KMS-11 (cell line): ENCODE data around the gene CACNA2D3.

Source experiments
- H2AFZ ChIP-seq: fragments of 200-600 bp; sonication (generic); 2 replicates; pipeline ENCODE4 v1.6.1; 2016; ENCODE audit warnings: antibody characterized with exemption, mixed run types, low read depth
- H3K27ac ChIP-seq: fragments of 200-600 bp; sonication (generic); 2 replicates; pipeline ENCODE4 v1.6.1; 2016; ENCODE audit warnings: mild to moderate bottlenecking, mixed run types
- H3K27me3 ChIP-seq: fragments of 200-600 bp; sonication (generic); 2 replicates; pipeline ENCODE4 v1.6.1; 2017; ENCODE audit warnings: mild to moderate bottlenecking, low read depth, mixed run types, moderate library complexity; ENCODE audit not compliant: insufficient read depth
- H3K36me3 ChIP-seq: fragments of 200-600 bp; sonication (generic); 2 replicates; pipeline ENCODE4 v1.6.1; 2017; ENCODE audit warnings: mild to moderate bottlenecking, mixed run types; ENCODE audit not compliant: insufficient read depth
- H3K4me1 ChIP-seq: fragments of 200-600 bp; sonication (generic); 2 replicates; pipeline ENCODE4 v1.6.1; 2016; ENCODE audit warnings: mild to moderate bottlenecking, low read depth, mixed run types; ENCODE audit not compliant: poor library complexity, severe bottlenecking
- H3K4me2 ChIP-seq: fragments of 200-600 bp; sonication (generic); 2 replicates; pipeline ENCODE4 v1.7.0; 2016; ENCODE audit warnings: mild to moderate bottlenecking, mixed run types
- H3K4me3 ChIP-seq: fragments of 200-600 bp; sonication (generic); IDR thresholded peaks from 2 replicates; pipeline ENCODE4 v1.6.1; 2017; ENCODE audit warnings: low read depth, low read length, mixed read lengths; ENCODE audit not compliant: insufficient read depth
- H3K79me2 ChIP-seq: fragments of 200-600 bp; sonication (generic); 2 replicates; pipeline ENCODE4 v1.6.1; 2016; ENCODE audit warnings: low read depth, mixed run types; ENCODE audit not compliant: insufficient read depth
- H3K9ac ChIP-seq: fragments of 200-600 bp; sonication (generic); 2 replicates; pipeline ENCODE4 v1.6.1; 2016; ENCODE audit warnings: mild to moderate bottlenecking, mixed run types
- H4K20me1 ChIP-seq: fragments of 200-600 bp; sonication (generic); 2 replicates; pipeline ENCODE4 v1.6.1; 2016; ENCODE audit warnings: mild to moderate bottlenecking, mixed run types; ENCODE audit not compliant: insufficient read depth
- CTCF ChIP-seq: fragments of 200-600 bp; sonication (generic); conservative IDR thresholded peaks from 2 replicates; pipeline ENCODE4 v1.6.1; 2017; ENCODE audit warnings: low read depth, mild to moderate bottlenecking, antibody characterized with exemption, low read length, moderate library complexity, mixed read lengths

Gene CACNA2D3

GRCh38 chr3:54619531-54619930 lies 497.2 kb downstream of the CACNA2D3 start:
- H3K4me2 ChIP-seq = no peak overlapping the region
- no peak overlapping the region for H3K9ac ChIP-seq
- no peaks in the 10 kb centered on the region for H3K36me3 ChIP-seq
- H2AFZ ChIP-seq = no peak overlapping the region
- no peak overlapping the region for H3K27ac ChIP-seq
- H3K4me3 ChIP-seq = no peak overlapping the region
- TF ChIP-seq CTCF = no peak
- H3K4me1 ChIP-seq = no peaks in the 10 kb centered on the region
- no peaks in the 10 kb centered on the region for H4K20me1 ChIP-seq
- no peaks in the 10 kb centered on the region for H3K79me2 ChIP-seq
- no peaks in the 10 kb centered on the region for H3K27me3 ChIP-seq

DNA sequence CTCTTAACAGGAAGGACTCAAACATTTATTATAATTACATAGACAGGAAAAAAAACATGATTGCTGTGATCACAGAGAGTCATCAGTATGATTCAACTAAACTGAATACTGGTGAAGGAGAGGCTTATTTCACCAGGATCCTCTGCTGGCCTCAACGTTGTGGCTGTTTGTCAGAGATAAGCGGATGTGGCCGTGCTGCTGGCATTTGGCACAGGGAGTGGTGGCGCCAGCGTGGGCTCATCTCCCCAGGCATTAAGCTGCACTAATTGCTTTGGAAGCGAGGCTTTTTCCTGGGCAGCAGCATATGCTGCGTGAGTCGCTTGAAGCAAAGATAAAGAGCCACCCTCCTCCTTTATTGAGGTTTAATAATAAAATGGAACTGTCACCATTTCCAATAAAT lies 498.8 kb downstream of the CACNA2D3 start:
- H3K27ac ChIP-seq = no peak overlapping the region
- H4K20me1 ChIP-seq = no peaks in the 10 kb centered on the region
- H2AFZ ChIP-seq = no peak overlapping the region
- no peak for TF ChIP-seq CTCF
- no peaks in the 10 kb centered on the region for H3K4me1 ChIP-seq
- H3K27me3 ChIP-seq = no peaks in the 10 kb centered on the region
- H3K4me2 ChIP-seq = no peak overlapping the region
- H3K36me3 ChIP-seq = no peaks in the 10 kb centered on the region
- no peak overlapping the region for H3K4me3 ChIP-seq
- H3K79me2 ChIP-seq = no peaks in the 10 kb centered on the region
- no peak overlapping the region for H3K9ac ChIP-seq

DNA sequence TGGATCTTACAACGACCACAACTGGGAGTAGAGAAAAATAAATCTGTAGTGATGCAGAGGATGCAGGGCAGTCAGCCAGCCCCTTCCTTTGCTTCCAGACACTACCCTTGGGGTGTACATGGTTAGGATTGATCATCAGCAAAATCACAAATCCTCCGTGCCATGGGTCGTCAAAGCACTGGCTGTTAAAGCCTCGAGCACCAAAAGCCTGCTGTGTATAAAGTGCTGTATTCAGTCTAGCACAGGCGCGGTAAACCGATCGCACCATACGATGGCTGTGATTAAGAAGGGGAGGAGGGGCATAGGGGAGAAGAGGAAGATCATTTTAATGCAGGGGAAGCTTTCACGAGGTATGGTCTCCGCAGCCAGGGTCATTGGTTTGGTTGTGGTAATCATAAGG lies 500.3 kb downstream of the CACNA2D3 start:
- H3K4me1 ChIP-seq = no peaks in the 10 kb centered on the region
- TF ChIP-seq CTCF = no peak
- H3K79me2 ChIP-seq = no peaks in the 10 kb centered on the region
- no peaks in the 10 kb centered on the region for H4K20me1 ChIP-seq
- H3K36me3 ChIP-seq = no peaks in the 10 kb centered on the region
- no peak overlapping the region for H3K27ac ChIP-seq
- no peaks in the 10 kb centered on the region for H3K27me3 ChIP-seq
- no peak overlapping the region for H3K9ac ChIP-seq
- H2AFZ ChIP-seq = no peak overlapping the region
- H3K4me2 ChIP-seq = no peak overlapping the region
- H3K4me3 ChIP-seq = no peak overlapping the region

DNA sequence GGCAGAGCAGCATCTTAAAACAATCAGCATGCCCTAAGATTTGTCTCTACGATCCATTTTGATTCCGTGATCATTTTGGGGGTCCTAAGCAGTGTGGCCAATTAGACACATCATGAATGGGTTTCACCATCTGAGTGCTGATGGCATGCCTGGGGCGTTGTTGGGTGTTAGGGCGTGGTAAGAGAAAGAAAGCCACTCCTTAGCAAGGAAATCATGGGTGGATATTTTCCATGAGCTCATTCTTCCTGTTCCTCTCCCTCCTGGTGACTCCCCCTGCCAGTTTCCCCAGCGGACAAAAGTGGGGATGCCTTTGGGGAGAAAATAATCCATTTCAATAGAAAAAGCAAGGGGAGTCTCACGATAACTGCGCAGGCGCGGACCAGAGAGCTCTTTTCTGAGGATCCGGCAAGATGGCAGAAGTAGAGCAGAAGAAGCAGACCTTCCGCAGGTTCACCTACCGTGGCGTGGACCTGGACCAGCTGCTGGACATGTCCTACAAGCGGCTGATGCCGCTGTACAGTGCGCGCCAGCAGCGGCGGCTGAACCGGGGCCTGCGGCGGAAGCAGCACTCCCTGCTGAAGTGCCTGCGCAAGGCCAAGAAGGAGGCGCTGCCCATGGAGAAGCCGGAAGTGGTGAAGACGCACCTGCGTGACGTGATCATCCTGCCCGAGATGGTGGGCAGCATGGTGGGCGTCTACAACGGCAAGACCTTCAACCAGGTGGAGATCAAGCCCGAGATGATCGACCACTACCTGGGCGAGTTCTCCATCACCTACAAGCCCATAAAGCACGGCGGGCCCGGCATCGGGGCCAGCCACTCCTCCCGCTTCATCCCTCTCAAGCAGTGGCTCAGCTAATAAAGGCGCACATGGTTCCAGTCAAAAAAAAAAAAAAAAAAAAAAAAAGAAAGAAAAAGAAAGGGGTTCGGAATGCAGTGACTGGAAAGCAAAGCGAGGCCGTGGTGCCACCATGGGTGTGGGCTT lies 503.7 kb downstream of the CACNA2D3 start:
- Histone ChIP-seq H3K27me3 (no peaks in the 10 kb centered on the region), H3K4me1 (no peaks in the 10 kb centered on the region), H3K36me3 (no peaks in the 10 kb centered on the region), H3K27ac (no peak overlapping the region), H3K79me2 (no peaks in the 10 kb centered on the region), H3K9ac (no peak overlapping the region), H2AFZ (no peak overlapping the region), H3K4me3 (no peak overlapping the region), H3K4me2 (no peak overlapping the region), H4K20me1 (no peaks in the 10 kb centered on the region)
- no peak for TF ChIP-seq CTCF
